OCI-LY1 (cell line): ENCODE data around the gene UBR2.

Experiments used
- H2AFZ ChIP-seq: fragments of 200-600 bp; sonication (generic), shearing (Covaris generic); 2 replicates; pipeline ENCODE4 v1.6.0; 2014; ENCODE audit warnings: antibody characterized with exemption, mild to moderate bottlenecking, low read length
- H3F3A ChIP-seq: fragments of 200-600 bp; sonication (generic), shearing (Covaris generic); 2 replicates; pipeline ENCODE4 v1.6.0; 2014; ENCODE audit warnings: mild to moderate bottlenecking, antibody characterized with exemption, low read length, moderate library complexity; ENCODE audit not compliant: insufficient read depth
- H3K27ac ChIP-seq: fragments of 200-600 bp; sonication (generic); 2 replicates; pipeline ENCODE4 v1.5.1; 2014; ENCODE audit warnings: low read length, mixed run types, mild to moderate bottlenecking, low read depth; ENCODE audit not compliant: poor library complexity, severe bottlenecking
- H3K27me3 ChIP-seq: fragments of 200-600 bp; sonication (generic); 2 replicates; pipeline ENCODE4 v1.6.0; 2014; ENCODE audit warnings: antibody characterized with exemption, mild to moderate bottlenecking, low read length, moderate library complexity; ENCODE audit not compliant: insufficient read depth
- H3K36me3 ChIP-seq: fragments of 200-600 bp; sonication (generic); 2 replicates; pipeline ENCODE4 v1.6.1; 2014; ENCODE audit warnings: mild to moderate bottlenecking, antibody characterized with exemption, low read length, moderate library complexity, mixed read lengths; ENCODE audit not compliant: insufficient read depth
- H3K4me1 ChIP-seq: fragments of 200-600 bp; sonication (generic); 2 replicates; pipeline ENCODE4 v1.5.1; 2014; ENCODE audit warnings: mild to moderate bottlenecking, low read length, moderate library complexity; ENCODE audit not compliant: insufficient read depth, severe bottlenecking
- H3K4me2 ChIP-seq: fragments of 200-600 bp; sonication (generic), shearing (Covaris generic); 2 replicates; pipeline ENCODE4 v1.6.1; 2014; ENCODE audit warnings: low read length
- H3K4me3 ChIP-seq: fragments of 200-600 bp; sonication (generic); 2 replicates; pipeline ENCODE4 v1.5.1; 2014; ENCODE audit warnings: low read length, low read depth, mild to moderate bottlenecking, mixed read lengths; ENCODE audit not compliant: poor library complexity, severe bottlenecking
- H3K79me2 ChIP-seq: fragments of 200-600 bp; shearing (Covaris generic); 2 replicates; pipeline ENCODE4 v1.6.1; 2016; ENCODE audit warnings: mixed run types, low read length, mixed read lengths; ENCODE audit not compliant: insufficient read depth
- H3K9ac ChIP-seq: fragments of 200-600 bp; sonication (generic), shearing (Covaris generic); 2 replicates; pipeline ENCODE4 v1.6.1; 2014; ENCODE audit warnings: mild to moderate bottlenecking, low read length, mixed read lengths
- H3K9me2 ChIP-seq: fragments of 200-600 bp; sonication (generic), shearing (Covaris generic); 2 replicates; pipeline ENCODE4 v1.6.1; 2014; ENCODE audit warnings: low read depth, mild to moderate bottlenecking, low read length, mixed read lengths
- H3K9me3 ChIP-seq: fragments of 200-600 bp; shearing (Covaris generic); 2 replicates; pipeline ENCODE4 v1.6.1; 2014; ENCODE audit warnings: low read length, mixed read lengths
- H4K20me1 ChIP-seq: fragments of 200-600 bp; sonication (generic), shearing (Covaris generic); 2 replicates; pipeline ENCODE4 v1.6.0; 2016; ENCODE audit warnings: mild to moderate bottlenecking, low read length; ENCODE audit not compliant: insufficient read depth
- CTCF ChIP-seq: fragments of 200-600 bp; sonication (generic), shearing (Covaris generic); IDR thresholded peaks from 2 replicates; pipeline ENCODE4 v1.5.1; 2017; ENCODE audit warnings: mild to moderate bottlenecking, antibody characterized with exemption, low read length, moderate library complexity, mixed read lengths
- EZH2 ChIP-seq: fragments of 200-600 bp; sonication (generic), shearing (Covaris generic); IDR thresholded peaks from 2 replicates; pipeline ENCODE4 v1.8.0; 2017; ENCODE audit warnings: borderline replicate concordance, mixed run types, mild to moderate bottlenecking, antibody characterized with exemption, low read length, moderate library complexity, mixed read lengths

UBR2 gene

GRCh38 chr6:42709871-42710270 lies 146.0 kb downstream of the UBR2 start:
- H3K9ac ChIP-seq: no peak overlapping the region
- 0 out of 2 replicates have a peak, but pooled peaks cover 3% of the 10 kb centered on the region for H3K9me3 ChIP-seq
- no peaks in the 10 kb centered on the region; the same call in 1 of the 2 replicates for H3K36me3 ChIP-seq
- no peaks in the 10 kb centered on the region for H4K20me1 ChIP-seq
- no peaks in the 10 kb centered on the region for H3K4me1 ChIP-seq
- TF ChIP-seq EZH2 (no peak), CTCF (no peak)
- H3K27ac ChIP-seq: no peak overlapping the region
- no peak overlapping the region for H3K4me2 ChIP-seq
- H3F3A ChIP-seq: no peaks in the 10 kb centered on the region
- H3K9me2 ChIP-seq: no peaks in the 10 kb centered on the region
- no peak overlapping the region for H3K4me3 ChIP-seq
- H3K27me3 ChIP-seq: no peaks in the 10 kb centered on the region; the same call in 1 of the 2 replicates
- H2AFZ ChIP-seq: no peak overlapping the region
- H3K79me2 ChIP-seq: no peaks in the 10 kb centered on the region

DNA sequence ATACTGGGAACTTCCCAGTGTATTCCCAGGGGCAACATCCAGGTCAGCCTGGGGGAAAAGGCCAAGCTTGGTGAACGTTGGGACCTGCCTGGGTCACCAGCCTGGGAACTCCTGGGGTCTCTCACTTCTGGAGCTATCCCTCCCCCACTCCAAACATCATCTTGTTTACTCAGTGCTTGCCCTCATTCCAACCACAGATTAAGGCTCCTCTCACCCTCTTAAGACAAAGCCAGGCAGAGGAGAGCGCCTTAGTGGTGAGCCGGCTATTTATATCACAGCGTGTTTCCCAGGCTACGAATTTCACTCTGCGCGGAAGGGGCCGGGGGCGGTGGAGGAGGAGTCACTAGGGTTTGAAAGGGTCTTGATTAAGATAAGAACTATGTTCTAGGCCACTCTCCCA lies 146.5 kb downstream of the UBR2 start:
- Histone ChIP-seq H3K4me1 (no peaks in the 10 kb centered on the region), H3F3A (no peaks in the 10 kb centered on the region), H3K4me2 (no peak overlapping the region), H3K9me2 (no peaks in the 10 kb centered on the region), H4K20me1 (no peaks in the 10 kb centered on the region), H2AFZ (no peak overlapping the region), H3K9ac (no peak overlapping the region), H3K36me3 (no peaks in the 10 kb centered on the region; the same call in 1 of the 2 replicates), H3K79me2 (no peaks in the 10 kb centered on the region), H3K9me3 (0 out of 2 replicates have a peak, but pooled peaks cover 3% of the 10 kb centered on the region), H3K27ac (no peak overlapping the region), H3K27me3 (no peaks in the 10 kb centered on the region; the same call in 1 of the 2 replicates), H3K4me3 (no peak overlapping the region)
- TF ChIP-seq EZH2 (no peak), CTCF (no peak)

DNA sequence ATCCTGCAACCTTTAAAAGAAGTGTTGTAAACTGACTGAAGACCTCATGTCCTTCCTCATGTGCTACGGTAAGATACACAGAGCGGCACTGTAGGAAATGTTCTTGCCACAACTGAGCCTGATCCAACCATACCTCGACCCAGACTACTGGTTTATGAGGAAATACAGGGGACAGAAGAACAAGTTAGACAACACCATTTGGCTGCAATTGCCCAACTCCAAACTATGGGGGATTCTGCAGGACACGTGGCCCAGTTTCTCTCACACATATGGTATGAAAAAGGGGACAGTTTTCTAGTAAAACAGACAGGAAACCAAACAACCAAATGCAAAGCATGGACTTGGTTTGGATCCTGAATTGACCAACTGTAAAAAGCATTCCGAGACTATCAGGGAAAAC lies 148.1 kb downstream of the UBR2 start:
- no peaks in the 10 kb centered on the region for H3F3A ChIP-seq
- H3K79me2 ChIP-seq: no peaks in the 10 kb centered on the region
- no peaks in the 10 kb centered on the region; the same call in 1 of the 2 replicates for H3K27me3 ChIP-seq
- H3K4me1 ChIP-seq: no peaks in the 10 kb centered on the region
- no peaks in the 10 kb centered on the region; the same call in 1 of the 2 replicates for H3K36me3 ChIP-seq
- no peak overlapping the region for H3K27ac ChIP-seq
- H3K4me3 ChIP-seq: no peak overlapping the region
- H3K4me2 ChIP-seq: no peak overlapping the region
- no peak overlapping the region for H2AFZ ChIP-seq
- H3K9me2 ChIP-seq: no peaks in the 10 kb centered on the region
- 0 out of 2 replicates have a peak, but pooled peaks cover 3% of the 10 kb centered on the region for H3K9me3 ChIP-seq
- no peaks in the 10 kb centered on the region for H4K20me1 ChIP-seq
- H3K9ac ChIP-seq: no peak overlapping the region
- no peak for TF ChIP-seq CTCF
- no peak for TF ChIP-seq EZH2
